HCT116 (cell line): ENCODE results near the gene MFSD1.

Experiments used
- EGR1 ChIP-seq: IDR thresholded peaks from 2 replicates; pipeline ENCODE4 v1.6.1; 2012; ENCODE audit warnings: low read depth
- EZH2 ChIP-seq: fragments of 200-600 bp; sonication (generic); IDR thresholded peaks from 2 replicates; pipeline ENCODE4 v1.6.1; 2017; ENCODE audit warnings: antibody characterized with exemption, mixed run types
- EZH2phosphoT487 ChIP-seq: fragments of 200-600 bp; IDR thresholded peaks from 2 replicates; pipeline ENCODE4 v1.6.1; 2018; ENCODE audit warnings: antibody characterized with exemption, borderline replicate concordance
- FOSL1 ChIP-seq: IDR thresholded peaks from 2 replicates; pipeline ENCODE4 v1.6.1; 2012; ENCODE audit warnings: low read depth
- POLR2A ChIP-seq: IDR thresholded peaks from 2 replicates; pipeline ENCODE4 v1.7.0; 2011; ENCODE audit warnings: borderline replicate concordance; ENCODE audit not compliant: insufficient read depth, insufficient read length; ENCODE audit errors: extremely low read depth
- TF ChIP-seq, protein P1 (sequence below), 3 experiments: fragments of 200-600 bp in 1 of 3; sonication (generic) in 1 of 3; IDR thresholded peaks in 2 of 3; conservative IDR thresholded peaks in 1 of 3; 2 replicates each; pipeline ENCODE4 v1.5.1; 2012 to 2017; ENCODE audit warnings: low read depth in 2 of 3, low read length in 2 of 3, antibody characterized with exemption in 1 of 3, borderline replicate concordance in 1 of 3, control low read depth in 1 of 3, mild to moderate bottlenecking in 1 of 3, mixed read lengths in 1 of 3, mixed run types in 1 of 3, moderate library complexity in 1 of 3; ENCODE audit not compliant: insufficient read depth in 1 of 3

- no peak for TF ChIP-seq FOSL1
- no peak for TF ChIP-seq EZH2
- TF ChIP-seq, protein P1, sequence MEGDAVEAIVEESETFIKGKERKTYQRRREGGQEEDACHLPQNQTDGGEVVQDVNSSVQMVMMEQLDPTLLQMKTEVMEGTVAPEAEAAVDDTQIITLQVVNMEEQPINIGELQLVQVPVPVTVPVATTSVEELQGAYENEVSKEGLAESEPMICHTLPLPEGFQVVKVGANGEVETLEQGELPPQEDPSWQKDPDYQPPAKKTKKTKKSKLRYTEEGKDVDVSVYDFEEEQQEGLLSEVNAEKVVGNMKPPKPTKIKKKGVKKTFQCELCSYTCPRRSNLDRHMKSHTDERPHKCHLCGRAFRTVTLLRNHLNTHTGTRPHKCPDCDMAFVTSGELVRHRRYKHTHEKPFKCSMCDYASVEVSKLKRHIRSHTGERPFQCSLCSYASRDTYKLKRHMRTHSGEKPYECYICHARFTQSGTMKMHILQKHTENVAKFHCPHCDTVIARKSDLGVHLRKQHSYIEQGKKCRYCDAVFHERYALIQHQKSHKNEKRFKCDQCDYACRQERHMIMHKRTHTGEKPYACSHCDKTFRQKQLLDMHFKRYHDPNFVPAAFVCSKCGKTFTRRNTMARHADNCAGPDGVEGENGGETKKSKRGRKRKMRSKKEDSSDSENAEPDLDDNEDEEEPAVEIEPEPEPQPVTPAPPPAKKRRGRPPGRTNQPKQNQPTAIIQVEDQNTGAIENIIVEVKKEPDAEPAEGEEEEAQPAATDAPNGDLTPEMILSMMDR (IDR thresholded peaks at IDR 0.05 in 2 of 3, conservative IDR thresholded peaks at IDR 0.05 in 1 of 3; ENCODE audit: borderline replicate concordance in 1 of 3, insufficient read depth in 1 of 3, low read depth in 2 of 3, low read length in 2 of 3) = no peak
- no peak for TF ChIP-seq EGR1
- TF ChIP-seq POLR2A = no peak
- no peak for TF ChIP-seq EZH2phosphoT487
Observed at GRCh38 chr3:158771577-158771976, 30.3 kb upstream of the MFSD1 start.
